ENCODE data around the gene SLC4A1AP.
A peak's percentile ranks its signal among the peaks of the same experiment; 100 is the strongest.
"Not testable (repeated sequence)": the region's sequence is repeated elsewhere in the genome, so short reads cannot be mapped to it uniquely, and the experiment has no call there.

The SLC4A1AP gene

GRCh38 chr2:27663285-27664153 lies at the start of gene SLC4A1AP, which contains the start of gene SUPT7L:
Gene SLC4A1AP, plus strand, starts transcription at chr2:27663889. Its CDS starts 26 bp downstream, at chr2:27663915.
Gene SUPT7L, minus strand, starts transcription at chr2:27663614. Its CDS starts 1,422 bp downstream, at chr2:27662192.
- peak; percentile 34 to 98 (median 74) for DNase-seq

GRCh38 chr2:27613985-27614384 lies 49.7 kb upstream of the SLC4A1AP start:
- DNase-seq: no peak

- DNase-seq: no peak
Observed at GRCh38 chr2:27615316-27615715, 48.4 kb upstream of the SLC4A1AP start.

GRCh38 chr2:27621524-27621923 lies 42.2 kb upstream of the SLC4A1AP start:
- no peak for DNase-seq

GRCh38 chr2:27622921-27623384 lies 40.7 kb upstream of the SLC4A1AP start:
- no peak for DNase-seq

GRCh38 chr2:27624943-27625342 lies 38.7 kb upstream of the SLC4A1AP start:
- no peak for DNase-seq

GRCh38 chr2:27626323-27626722 lies 37.4 kb upstream of the SLC4A1AP start:
- not testable (repeated sequence) for DNase-seq

GRCh38 chr2:27626921-27627320 lies 36.8 kb upstream of the SLC4A1AP start:
- not testable (repeated sequence) for DNase-seq

GRCh38 chr2:27627963-27628766 lies 35.5 kb upstream of the SLC4A1AP start:
- DNase-seq: peak in 18 of 51 donors; percentile 22 to 66 (median 44)

GRCh38 chr2:27628767-27629709 lies 34.7 kb upstream of the SLC4A1AP start, which contains the start of the genes CCDC121 and GPN1:
Gene CCDC121, minus strand, starts transcription at chr2:27629012. Its CDS starts 1,213 bp downstream, at chr2:27627799.
Gene GPN1, plus strand, starts transcription at chr2:27629050. Its CDS starts 9 bp downstream, at chr2:27629059.
- DNase-seq: peak; percentile 30 to 95 (median 82)

GRCh38 chr2:27630257-27630656 lies 33.4 kb upstream of the SLC4A1AP start:
- not testable (repeated sequence) for DNase-seq

- no peak for DNase-seq
Observed at GRCh38 chr2:27634291-27634690, 29.4 kb upstream of the SLC4A1AP start.

- DNase-seq: no peak
Observed at GRCh38 chr2:27636766-27637165, 26.9 kb upstream of the SLC4A1AP start.

- no peak for DNase-seq
Observed at GRCh38 chr2:27638037-27638637, 25.6 kb upstream of the SLC4A1AP start.

- DNase-seq: no peak
Observed at GRCh38 chr2:27638709-27639108, 25.0 kb upstream of the SLC4A1AP start.

GRCh38 chr2:27640722-27641245 lies 22.9 kb upstream of the SLC4A1AP start:
- no peak for DNase-seq

GRCh38 chr2:27645197-27645596 lies 18.5 kb upstream of the SLC4A1AP start:
- DNase-seq: no peak

- DNase-seq: no peak
Observed at GRCh38 chr2:27647289-27647688, 16.4 kb upstream of the SLC4A1AP start.

GRCh38 chr2:27647737-27648136 lies 16.0 kb upstream of the SLC4A1AP start:
- DNase-seq: no peak

GRCh38 chr2:27651056-27651455 lies 12.6 kb upstream of the SLC4A1AP start:
- DNase-seq: no peak
